NK-92 treated with Interleukin-12 subunit alpha and Interleukin-12 subunit beta, amount 100 ng/mL, for 24 hours (cell line): Measurements from ENCODE around the gene PNLIP.

Experiments used
- DNase-seq: peaks from one replicate; lab custom pipeline; 2025; lab: John Stamatoyannopoulos, UW

Gene PNLIP

GRCh38 chr10:116545756-116546155, at the start of gene PNLIP:
PNLIP (plus strand) TSS chr10:116545931; CDS start chr10:116546093, 162 bp downstream.
- DNase-seq = no peak

DNA sequence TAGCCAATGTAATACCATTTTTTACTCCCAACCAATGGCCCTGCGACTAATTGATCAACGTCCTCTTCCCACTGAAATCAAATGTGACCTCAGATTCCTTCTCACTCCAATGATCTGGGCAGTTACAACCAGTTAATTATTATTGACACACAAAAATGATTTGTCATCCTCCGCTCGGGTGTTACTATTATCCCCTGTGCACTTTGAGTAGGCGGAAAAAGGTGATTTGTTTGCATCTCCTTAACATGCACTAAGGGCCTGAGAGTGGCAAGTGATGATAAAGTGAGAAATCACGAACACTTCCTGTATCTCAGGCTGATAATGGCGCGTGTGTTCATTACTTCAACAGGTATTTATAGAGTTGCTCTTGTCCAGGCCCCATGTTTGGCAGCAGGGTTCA, 40.9 kb upstream of the PNLIP start:
- no peak for DNase-seq

- no peak for DNase-seq
Observed at GRCh38 chr10:116510565-116510964, 35.2 kb upstream of the PNLIP start.

- DNase-seq = no peak
Observed at GRCh38 chr10:116511365-116511764, 34.4 kb upstream of the PNLIP start.

DNA sequence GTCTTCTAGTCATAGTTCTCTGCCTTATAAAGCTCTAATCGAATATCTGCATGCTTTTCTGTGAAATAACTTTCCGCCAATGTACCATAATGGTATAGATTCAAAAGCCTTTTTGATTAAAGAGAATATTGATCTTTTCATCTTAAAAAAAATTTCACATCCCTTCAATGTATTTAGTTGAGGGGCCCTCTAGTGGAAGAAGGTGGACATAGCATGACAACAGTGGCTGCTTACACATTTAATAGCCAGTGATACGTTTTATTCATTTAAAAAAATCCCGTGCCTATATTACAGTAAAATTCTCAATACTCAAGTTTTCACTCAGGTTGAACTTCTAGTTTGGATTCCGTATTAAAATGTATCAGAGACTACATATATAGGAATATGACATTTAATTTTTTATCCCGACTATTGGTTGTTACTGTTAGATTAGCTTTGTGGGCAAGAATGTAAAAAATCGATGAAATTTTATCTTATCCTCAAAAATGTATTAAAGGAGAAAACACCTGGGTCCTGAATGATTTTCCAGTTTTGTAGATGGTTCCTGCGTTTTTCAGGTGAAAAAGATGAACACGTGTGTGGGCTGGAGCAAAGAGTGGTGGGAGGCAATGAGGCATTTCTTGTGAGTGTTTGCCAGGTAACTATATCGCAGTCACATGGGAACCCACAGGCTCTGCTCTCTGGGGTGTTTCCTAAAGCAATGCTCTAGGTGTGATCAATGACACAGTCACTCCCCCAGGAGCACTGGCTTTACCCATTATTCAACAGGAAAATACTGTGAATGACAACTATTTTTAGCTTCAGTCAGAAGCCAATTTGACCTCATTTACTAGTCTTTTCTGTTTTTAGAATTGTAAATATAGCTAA, 24.1 kb upstream of the PNLIP start:
- DNase-seq = no peak

- DNase-seq = no peak
Observed at GRCh38 chr10:116522803-116523381, 22.8 kb upstream of the PNLIP start.

DNA sequence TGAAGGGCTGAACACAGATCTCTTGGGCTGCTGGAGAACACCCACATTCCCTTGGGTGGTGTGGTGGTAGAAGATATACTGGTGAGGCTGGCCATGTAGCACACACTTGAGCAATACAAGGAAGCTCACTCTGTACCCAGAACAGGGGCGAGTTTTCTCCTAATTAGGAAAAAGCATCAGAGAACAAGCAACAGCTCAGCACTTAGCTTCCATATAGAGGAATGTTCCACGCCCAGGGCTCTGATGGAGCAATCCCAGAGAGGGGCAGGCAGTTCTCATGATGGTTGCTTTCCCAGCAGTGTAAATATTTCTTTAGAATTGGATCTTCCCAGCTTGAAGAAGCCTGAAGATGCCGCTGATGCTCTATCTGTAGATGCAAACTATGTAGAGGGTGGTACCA, 21.0 kb upstream of the PNLIP start:
- no peak for DNase-seq

DNA sequence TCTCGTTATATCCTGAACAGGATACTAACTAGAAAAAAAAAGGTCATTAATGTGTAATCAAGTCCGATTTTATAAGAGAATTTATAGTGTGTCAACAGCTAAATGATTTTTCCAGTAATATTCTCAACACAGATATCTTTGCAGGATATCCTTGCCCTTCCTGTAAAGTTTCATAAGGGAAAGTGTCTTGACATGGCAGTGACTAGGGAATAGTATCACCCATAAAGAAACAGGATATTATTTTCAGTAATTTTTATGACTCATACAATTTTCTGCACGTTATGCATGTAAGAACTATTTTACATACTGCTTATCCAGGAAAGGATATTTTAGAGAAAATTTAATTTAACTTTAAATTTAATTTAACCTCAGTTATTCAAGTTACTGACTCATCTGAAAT, 19.5 kb upstream of the PNLIP start:
- no peak for DNase-seq

GRCh38 chr10:116536810-116537209, 8.9 kb upstream of the PNLIP start:
- no peak for DNase-seq

- DNase-seq = no peak
Observed at GRCh38 chr10:116538456-116538855, 7.3 kb upstream of the PNLIP start.

DNA sequence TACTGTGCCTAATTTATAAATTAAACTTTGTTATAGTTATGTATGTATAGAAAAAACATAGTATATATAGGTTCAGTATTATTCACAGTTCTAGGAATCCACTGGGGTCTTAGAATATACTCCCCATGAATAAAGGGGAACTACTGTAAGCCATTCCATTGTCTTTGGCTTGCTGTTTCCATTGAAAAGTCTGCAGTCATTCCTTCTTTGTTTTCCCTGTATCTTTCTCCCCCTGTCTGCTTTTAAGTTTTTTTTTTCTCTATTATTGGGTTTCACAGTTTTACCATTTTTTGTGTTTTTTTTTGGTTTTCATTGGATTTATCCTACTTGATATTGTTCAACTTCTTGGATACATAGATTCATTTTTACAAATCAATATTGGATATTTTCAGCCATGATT, 6.7 kb upstream of the PNLIP start:
- DNase-seq = no peak

DNA sequence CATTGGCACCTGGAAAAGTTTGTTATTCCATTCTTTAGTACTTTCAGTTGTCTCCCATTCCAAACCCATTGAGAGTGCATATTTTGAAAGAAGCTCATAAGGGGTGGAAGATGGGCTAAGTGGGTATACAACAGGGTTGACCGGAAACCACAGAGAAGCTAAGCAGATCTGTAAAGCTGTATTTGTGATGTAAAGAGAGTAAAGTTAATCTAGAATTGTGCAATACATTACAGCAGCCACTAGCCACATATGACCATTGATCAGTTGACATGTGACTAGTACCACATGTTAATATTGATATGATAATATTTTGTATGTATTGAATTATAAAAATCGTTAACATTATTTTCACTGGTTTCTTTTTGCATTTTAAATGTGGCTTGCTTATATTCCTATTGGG, 4.9 kb upstream of the PNLIP start:
- no peak for DNase-seq

GRCh38 chr10:116542007-116542677, 3.6 kb upstream of the PNLIP start:
- DNase-seq = no peak

DNA sequence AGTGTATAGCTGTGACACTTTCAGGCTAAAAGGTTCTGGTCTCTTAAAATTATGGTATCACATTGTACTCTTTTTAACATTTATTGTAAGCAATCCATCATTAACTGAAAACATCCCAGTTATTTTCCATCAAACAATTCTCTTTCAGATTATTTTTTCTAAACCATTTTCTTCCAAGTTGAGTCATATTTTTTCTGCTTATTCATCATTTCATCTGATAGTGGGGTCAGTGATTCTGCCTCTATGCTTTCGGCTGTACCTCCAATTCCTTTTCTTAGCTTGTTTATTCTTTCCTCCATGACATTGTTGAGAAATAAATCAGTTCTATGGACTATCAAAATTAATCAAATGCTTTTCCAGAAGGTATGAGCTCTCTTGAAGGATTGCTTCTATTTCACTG, 609 bp upstream of the PNLIP start:
- no peak for DNase-seq

GRCh38 chr10:116548301-116548700, 2.6 kb downstream of the PNLIP start:
- no peak for DNase-seq

GRCh38 chr10:116553378-116553980, 7.7 kb downstream of the PNLIP start:
- DNase-seq = no peak

GRCh38 chr10:116554628-116555027, 8.9 kb downstream of the PNLIP start:
- no peak for DNase-seq

DNA sequence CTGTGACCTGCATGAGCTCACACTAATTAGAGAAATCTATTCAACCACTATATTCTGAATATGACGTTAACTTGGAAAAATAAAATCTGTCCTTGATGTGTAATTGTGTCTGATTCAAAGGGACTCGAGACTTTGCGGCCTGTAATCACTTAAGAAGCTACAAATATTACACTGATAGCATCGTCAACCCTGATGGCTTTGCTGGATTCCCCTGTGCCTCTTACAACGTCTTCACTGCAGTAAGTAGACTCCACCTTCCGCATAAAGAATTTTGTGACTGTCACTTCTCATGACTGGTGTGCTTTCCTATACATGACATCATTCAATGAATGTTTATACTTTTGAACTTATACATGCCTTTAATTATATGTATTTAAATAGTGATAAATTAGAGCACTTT, 10.1 kb downstream of the PNLIP start:
- DNase-seq = no peak

- no peak for DNase-seq
Observed at GRCh38 chr10:116557305-116557880, 11.7 kb downstream of the PNLIP start.

DNA sequence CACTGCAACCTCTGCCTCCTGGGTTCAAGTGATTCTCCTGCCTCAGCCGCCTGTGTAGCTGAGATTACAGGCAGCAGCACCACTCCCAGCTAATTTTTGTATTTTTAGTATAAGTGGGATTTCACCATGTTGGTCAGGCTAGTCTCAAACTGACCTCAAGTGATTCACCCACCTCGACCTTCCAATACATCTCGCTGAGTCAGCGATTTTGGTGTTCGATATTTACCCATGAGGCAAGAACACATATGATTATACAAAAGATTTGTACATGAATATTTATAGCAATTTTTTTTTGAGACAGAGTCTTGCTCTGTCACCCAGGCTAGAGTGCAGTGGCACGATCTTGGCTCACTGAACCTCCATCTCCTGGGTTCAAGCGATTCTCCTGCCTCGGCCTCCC, 19.8 kb downstream of the PNLIP start:
- DNase-seq = no peak

DNA sequence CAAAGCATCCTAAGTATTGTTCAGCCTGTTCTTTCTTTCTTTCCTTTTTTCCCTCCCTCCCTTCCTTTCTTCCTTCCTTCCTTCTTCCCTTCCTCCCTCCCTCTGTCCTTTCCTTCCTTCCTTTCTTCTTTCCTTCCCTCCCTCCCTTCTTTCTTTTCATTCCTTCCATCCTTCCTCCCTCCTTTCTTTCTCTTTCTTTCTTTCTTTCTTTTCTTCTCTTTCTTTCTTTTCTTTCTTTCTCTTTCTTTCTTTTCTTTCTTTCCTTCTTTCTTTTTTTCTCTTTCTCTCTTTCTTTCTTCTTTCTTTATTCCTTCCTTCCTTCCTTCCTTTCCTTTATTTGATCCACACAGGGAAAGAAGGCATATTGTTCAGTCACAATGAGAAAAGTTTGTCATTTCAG, 21.2 kb downstream of the PNLIP start:
- no peak for DNase-seq

DNA sequence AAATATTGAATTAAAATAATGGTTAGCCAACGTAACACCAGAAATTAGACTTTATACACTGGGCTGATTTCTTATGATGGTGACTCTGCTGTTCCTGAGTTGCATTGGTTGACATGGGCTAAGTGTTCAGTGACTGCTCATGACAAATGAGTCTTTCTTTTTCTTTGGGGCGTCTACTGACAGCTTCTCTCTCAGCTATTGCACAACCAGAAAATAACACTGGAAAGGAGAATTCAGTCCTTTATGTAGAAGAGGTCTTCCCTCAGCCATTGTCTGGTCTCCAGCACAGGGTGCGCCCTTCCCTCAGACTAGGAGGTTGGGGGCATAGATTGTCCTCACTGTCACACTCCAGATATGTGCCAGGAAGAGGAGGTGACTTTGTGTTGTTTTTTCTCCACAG, 21.6 kb downstream of the PNLIP start:
- DNase-seq = no peak
